Liver (tissue), 3 donors: ENCODE data around the gene MDGA2.

Experiments used
- TAF1 ChIP-seq: conservative IDR thresholded peaks from 2 replicates; pipeline ENCODE4 v1.6.1; 2016; ENCODE audit warnings: antibody characterized with exemption, mild to moderate bottlenecking
- TF ChIP-seq, protein P1 (sequence below): fragments of 150-350 bp; IDR thresholded peaks from 2 replicates; pipeline ENCODE4 v1.5.1; 2017; ENCODE audit warnings: improper control_type of control experiment, low read depth, low read length; ENCODE audit not compliant: missing input control
- TF ChIP-seq, protein P2 (sequence below): IDR thresholded peaks from 2 replicates; pipeline ENCODE4 v1.6.1; 2016; ENCODE audit warnings: antibody characterized with exemption, mild to moderate bottlenecking
- donor health status: healthy.
- donor health status: healthy.

DNA sequence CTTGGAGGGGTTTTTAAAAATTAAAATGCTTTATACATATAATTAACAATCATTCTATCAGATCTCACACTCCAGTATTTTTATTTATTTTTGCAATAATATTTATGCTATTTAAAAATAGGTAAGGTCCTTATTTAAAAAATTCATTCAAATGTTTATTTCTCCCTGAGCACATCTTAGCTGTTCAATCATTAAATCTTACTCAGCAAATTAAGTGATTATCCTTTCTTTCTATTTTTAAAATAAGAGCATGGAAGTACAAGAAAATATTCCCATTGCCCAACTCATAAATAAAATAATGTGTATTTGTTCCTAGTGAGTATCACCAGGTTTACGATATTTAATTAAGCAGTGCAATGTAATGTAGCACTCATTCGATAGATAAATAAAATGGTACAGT lies 666.7 kb downstream of the MDGA2 start:
- TF ChIP-seq, protein P1, sequence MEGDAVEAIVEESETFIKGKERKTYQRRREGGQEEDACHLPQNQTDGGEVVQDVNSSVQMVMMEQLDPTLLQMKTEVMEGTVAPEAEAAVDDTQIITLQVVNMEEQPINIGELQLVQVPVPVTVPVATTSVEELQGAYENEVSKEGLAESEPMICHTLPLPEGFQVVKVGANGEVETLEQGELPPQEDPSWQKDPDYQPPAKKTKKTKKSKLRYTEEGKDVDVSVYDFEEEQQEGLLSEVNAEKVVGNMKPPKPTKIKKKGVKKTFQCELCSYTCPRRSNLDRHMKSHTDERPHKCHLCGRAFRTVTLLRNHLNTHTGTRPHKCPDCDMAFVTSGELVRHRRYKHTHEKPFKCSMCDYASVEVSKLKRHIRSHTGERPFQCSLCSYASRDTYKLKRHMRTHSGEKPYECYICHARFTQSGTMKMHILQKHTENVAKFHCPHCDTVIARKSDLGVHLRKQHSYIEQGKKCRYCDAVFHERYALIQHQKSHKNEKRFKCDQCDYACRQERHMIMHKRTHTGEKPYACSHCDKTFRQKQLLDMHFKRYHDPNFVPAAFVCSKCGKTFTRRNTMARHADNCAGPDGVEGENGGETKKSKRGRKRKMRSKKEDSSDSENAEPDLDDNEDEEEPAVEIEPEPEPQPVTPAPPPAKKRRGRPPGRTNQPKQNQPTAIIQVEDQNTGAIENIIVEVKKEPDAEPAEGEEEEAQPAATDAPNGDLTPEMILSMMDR = no peak
- no peak for TF ChIP-seq TAF1
- TF ChIP-seq, protein P2, sequence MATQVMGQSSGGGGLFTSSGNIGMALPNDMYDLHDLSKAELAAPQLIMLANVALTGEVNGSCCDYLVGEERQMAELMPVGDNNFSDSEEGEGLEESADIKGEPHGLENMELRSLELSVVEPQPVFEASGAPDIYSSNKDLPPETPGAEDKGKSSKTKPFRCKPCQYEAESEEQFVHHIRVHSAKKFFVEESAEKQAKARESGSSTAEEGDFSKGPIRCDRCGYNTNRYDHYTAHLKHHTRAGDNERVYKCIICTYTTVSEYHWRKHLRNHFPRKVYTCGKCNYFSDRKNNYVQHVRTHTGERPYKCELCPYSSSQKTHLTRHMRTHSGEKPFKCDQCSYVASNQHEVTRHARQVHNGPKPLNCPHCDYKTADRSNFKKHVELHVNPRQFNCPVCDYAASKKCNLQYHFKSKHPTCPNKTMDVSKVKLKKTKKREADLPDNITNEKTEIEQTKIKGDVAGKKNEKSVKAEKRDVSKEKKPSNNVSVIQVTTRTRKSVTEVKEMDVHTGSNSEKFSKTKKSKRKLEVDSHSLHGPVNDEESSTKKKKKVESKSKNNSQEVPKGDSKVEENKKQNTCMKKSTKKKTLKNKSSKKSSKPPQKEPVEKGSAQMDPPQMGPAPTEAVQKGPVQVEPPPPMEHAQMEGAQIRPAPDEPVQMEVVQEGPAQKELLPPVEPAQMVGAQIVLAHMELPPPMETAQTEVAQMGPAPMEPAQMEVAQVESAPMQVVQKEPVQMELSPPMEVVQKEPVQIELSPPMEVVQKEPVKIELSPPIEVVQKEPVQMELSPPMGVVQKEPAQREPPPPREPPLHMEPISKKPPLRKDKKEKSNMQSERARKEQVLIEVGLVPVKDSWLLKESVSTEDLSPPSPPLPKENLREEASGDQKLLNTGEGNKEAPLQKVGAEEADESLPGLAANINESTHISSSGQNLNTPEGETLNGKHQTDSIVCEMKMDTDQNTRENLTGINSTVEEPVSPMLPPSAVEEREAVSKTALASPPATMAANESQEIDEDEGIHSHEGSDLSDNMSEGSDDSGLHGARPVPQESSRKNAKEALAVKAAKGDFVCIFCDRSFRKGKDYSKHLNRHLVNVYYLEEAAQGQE = no peak
